ENCODE results near the gene CMBL.

Gene CMBL

GRCh38 chr5:10303699-10304170 lies 4.0 kb downstream of the CMBL start:
- no peak for TF ChIP-seq POLR2A (IDR thresholded peaks at IDR 0.05; ENCODE audit: low read depth, low read length)
- no peak for TF ChIP-seq POLR2AphosphoS5 (IDR thresholded peaks at IDR 0.05; ENCODE audit: low read depth, low read length)
- no peak for TF ChIP-seq TAF1 (IDR thresholded peaks at IDR 0.05; ENCODE audit: borderline replicate concordance, low read depth, low read length)
- FAIRE-seq (no peak), DNase-seq (ENCODE audit: insufficient read length) (no peak)

- DNase-seq (ENCODE audit: insufficient read length) (no peak), FAIRE-seq (no peak)
- no peak for TF ChIP-seq TAF1 (IDR thresholded peaks at IDR 0.05; ENCODE audit: borderline replicate concordance, low read depth, low read length)
- no peak for TF ChIP-seq POLR2A (IDR thresholded peaks at IDR 0.05; ENCODE audit: low read depth, low read length)
- no peak for TF ChIP-seq POLR2AphosphoS5 (IDR thresholded peaks at IDR 0.05; ENCODE audit: low read depth, low read length)
Observed at GRCh38 chr5:10303201-10303600, 4.5 kb downstream of the CMBL start.

GRCh38 chr5:10301842-10302610 lies 5.7 kb downstream of the CMBL start:
- no peak for FAIRE-seq
- no peak for DNase-seq (ENCODE audit: insufficient read length)
- TF ChIP-seq POLR2AphosphoS5 (IDR thresholded peaks at IDR 0.05; ENCODE audit: low read depth, low read length), result no peak
- TF ChIP-seq TAF1 (IDR thresholded peaks at IDR 0.05; ENCODE audit: borderline replicate concordance, low read depth, low read length), result no peak
- no peak for TF ChIP-seq POLR2A (IDR thresholded peaks at IDR 0.05; ENCODE audit: low read depth, low read length)

GRCh38 chr5:10301266-10301665 lies 6.4 kb downstream of the CMBL start:
- DNase-seq (ENCODE audit: insufficient read length) (no peak), FAIRE-seq (no peak)

GRCh38 chr5:10300246-10300645 lies 7.5 kb downstream of the CMBL start:
- TF ChIP-seq POLR2AphosphoS5 (IDR thresholded peaks at IDR 0.05; ENCODE audit: low read depth, low read length) (no peak), TAF1 (IDR thresholded peaks at IDR 0.05; ENCODE audit: borderline replicate concordance, low read depth, low read length) (no peak), POLR2A (IDR thresholded peaks at IDR 0.05; ENCODE audit: low read depth, low read length) (no peak)
- no peak for FAIRE-seq

More at GRCh38 chr5:10301266-10301665, 6.4 kb downstream of the CMBL start:
- no peak for TF ChIP-seq TAF1 (IDR thresholded peaks at IDR 0.05; ENCODE audit: borderline replicate concordance, low read depth, low read length)
- no peak for TF ChIP-seq POLR2AphosphoS5 (IDR thresholded peaks at IDR 0.05; ENCODE audit: low read depth, low read length)
- TF ChIP-seq POLR2A (IDR thresholded peaks at IDR 0.05; ENCODE audit: low read depth, low read length), result no peak

GRCh38 chr5:10297646-10298204 lies 10.0 kb downstream of the CMBL start:
- TF ChIP-seq POLR2AphosphoS5 (IDR thresholded peaks at IDR 0.05; ENCODE audit: low read depth, low read length) (no peak), TAF1 (IDR thresholded peaks at IDR 0.05; ENCODE audit: borderline replicate concordance, low read depth, low read length) (no peak), POLR2A (IDR thresholded peaks at IDR 0.05; ENCODE audit: low read depth, low read length) (no peak)
- DNase-seq (ENCODE audit: insufficient read length) (no peak), FAIRE-seq (no peak)

More at GRCh38 chr5:10300246-10300645, 7.5 kb downstream of the CMBL start:
- no peak for DNase-seq (ENCODE audit: insufficient read length)

- no peak for DNase-seq (ENCODE audit: insufficient read length)
- no peak for FAIRE-seq
- no peak for TF ChIP-seq TAF1 (IDR thresholded peaks at IDR 0.05; ENCODE audit: borderline replicate concordance, low read depth, low read length)
- TF ChIP-seq POLR2A (IDR thresholded peaks at IDR 0.05; ENCODE audit: low read depth, low read length), result no peak
- no peak for TF ChIP-seq POLR2AphosphoS5 (IDR thresholded peaks at IDR 0.05; ENCODE audit: low read depth, low read length)
Observed at GRCh38 chr5:10295619-10296326, 11.9 kb downstream of the CMBL start.

GRCh38 chr5:10293907-10294662 lies 13.6 kb downstream of the CMBL start:
- no peak for DNase-seq (ENCODE audit: insufficient read length)
- no peak for TF ChIP-seq TAF1 (IDR thresholded peaks at IDR 0.05; ENCODE audit: borderline replicate concordance, low read depth, low read length)
- no peak for TF ChIP-seq POLR2AphosphoS5 (IDR thresholded peaks at IDR 0.05; ENCODE audit: low read depth, low read length)
- TF ChIP-seq POLR2A (IDR thresholded peaks at IDR 0.05; ENCODE audit: low read depth, low read length), result no peak
- no peak for FAIRE-seq

- DNase-seq (ENCODE audit: insufficient read length) (no peak), FAIRE-seq (no peak)
- TF ChIP-seq TAF1 (IDR thresholded peaks at IDR 0.05; ENCODE audit: borderline replicate concordance, low read depth, low read length), result no peak
- no peak for TF ChIP-seq POLR2A (IDR thresholded peaks at IDR 0.05; ENCODE audit: low read depth, low read length)
- no peak for TF ChIP-seq POLR2AphosphoS5 (IDR thresholded peaks at IDR 0.05; ENCODE audit: low read depth, low read length)
Observed at GRCh38 chr5:10291692-10292339, 15.9 kb downstream of the CMBL start.

- FAIRE-seq (no peak), DNase-seq (ENCODE audit: insufficient read length) (no peak)
- TF ChIP-seq POLR2AphosphoS5 (IDR thresholded peaks at IDR 0.05; ENCODE audit: low read depth, low read length) (no peak), POLR2A (IDR thresholded peaks at IDR 0.05; ENCODE audit: low read depth, low read length) (no peak), TAF1 (IDR thresholded peaks at IDR 0.05; ENCODE audit: borderline replicate concordance, low read depth, low read length) (no peak)
Observed at GRCh38 chr5:10290438-10290837, 17.3 kb downstream of the CMBL start.

Measured in GM12892 (cell line).